ENCODE measurements around the gene SRF.

Gene SRF

GRCh38 chr6:43189776-43190304 lies 18.8 kb downstream of the SRF start:
- H3K4me3 ChIP-seq (ENCODE audit: low read depth, low read length) = no peak overlapping the region
- DNase-seq (ENCODE audit: low read depth) = no peak
- no peak for TF ChIP-seq CTCF (IDR thresholded peaks at IDR 0.05; ENCODE audit: control insufficient read depth, extremely low read depth, insufficient read depth)

GRCh38 chr6:43192911-43193310 lies 21.8 kb downstream of the SRF start:
- no peak for TF ChIP-seq CTCF (IDR thresholded peaks at IDR 0.05; ENCODE audit: control insufficient read depth, extremely low read depth, insufficient read depth)
- DNase-seq (ENCODE audit: low read depth) = no peak
- no peak overlapping the region for H3K4me3 ChIP-seq (ENCODE audit: low read depth, low read length)

- TF ChIP-seq CTCF (IDR thresholded peaks at IDR 0.05; ENCODE audit: control insufficient read depth, extremely low read depth, insufficient read depth) = no peak
- no peak for DNase-seq (ENCODE audit: low read depth)
- no peak overlapping the region for H3K4me3 ChIP-seq (ENCODE audit: low read depth, low read length)
These were observed 22.9 kb downstream of the SRF start for GRCh38 chr6:43193929-43194328.

- H3K4me3 ChIP-seq (ENCODE audit: low read depth, low read length) = no peak overlapping the region
- no peak for TF ChIP-seq CTCF (IDR thresholded peaks at IDR 0.05; ENCODE audit: control insufficient read depth, extremely low read depth, insufficient read depth)
- DNase-seq (ENCODE audit: low read depth) = no peak
These were observed 25.3 kb downstream of the SRF start for GRCh38 chr6:43196337-43196736.

GRCh38 chr6:43199912-43200311 lies 28.8 kb downstream of the SRF start:
- no peak overlapping the region for H3K4me3 ChIP-seq (ENCODE audit: low read depth, low read length)

GRCh38 chr6:43200541-43200940 lies 29.5 kb downstream of the SRF start:
- H3K4me3 ChIP-seq (ENCODE audit: low read depth, low read length) = no peak overlapping the region
- DNase-seq (ENCODE audit: low read depth) = no peak
- no peak for TF ChIP-seq CTCF (IDR thresholded peaks at IDR 0.05; ENCODE audit: control insufficient read depth, extremely low read depth, insufficient read depth)

More at GRCh38 chr6:43199912-43200311, 28.8 kb downstream of the SRF start:
- no peak for TF ChIP-seq CTCF (IDR thresholded peaks at IDR 0.05; ENCODE audit: control insufficient read depth, extremely low read depth, insufficient read depth)
- DNase-seq (ENCODE audit: low read depth) = no peak

GRCh38 chr6:43202451-43202850 lies 31.4 kb downstream of the SRF start:
- DNase-seq (ENCODE audit: low read depth) = no peak
- TF ChIP-seq CTCF (IDR thresholded peaks at IDR 0.05; ENCODE audit: control insufficient read depth, extremely low read depth, insufficient read depth) = no peak

More at GRCh38 chr6:43202451-43202850, 31.4 kb downstream of the SRF start:
- no peak overlapping the region for H3K4me3 ChIP-seq (ENCODE audit: low read depth, low read length)
